Spleen (tissue), 11 donors: Measurements from ENCODE around the gene CECR2. TPM values are rescaled to one million over a fixed set of nuclear protein-coding genes. Genes with fewer than 3 reads are reported as not detected.

Experiments used
- DNase-seq: peaks from one replicate; pipeline ENCODE4 v3.0.0-alpha.2; 2020
- H3K27ac ChIP-seq, 8 donors: fragments of 200-600 bp; sonication (generic) in 7 of 8; 1 replicate in 4 of 8; 2 replicates in 4 of 8; pipeline versions ENCODE4 v1.5.0 to v1.8.0; 2016 to 2021; ENCODE audit warnings: inconsistent platforms in 4 of 8, mild to moderate bottlenecking in 4 of 8, moderate library complexity in 1 of 8
- H3K27me3 ChIP-seq, 7 donors: fragments of 200-600 bp; sonication (generic) in 6 of 7; replicated peaks in 1 of 7; 1 replicate in 4 of 7; 2 replicates in 3 of 7; pipeline versions ENCODE4 v1.5.0 to v1.8.0; 2016 to 2021; ENCODE audit warnings: inconsistent platforms in 3 of 7, mild to moderate bottlenecking in 1 of 7
- H3K36me3 ChIP-seq, 6 donors: fragments of 200-600 bp; sonication (generic) in 5 of 6; 1 replicate in 4 of 6; 2 replicates in 2 of 6; pipeline versions ENCODE4 v1.5.0 to v1.8.0; 2016 to 2021; ENCODE audit warnings: inconsistent platforms in 2 of 6
- H3K4me1 ChIP-seq, 6 donors: fragments of 200-600 bp; sonication (generic) in 5 of 6; 1 replicate in 3 of 6; 2 replicates in 3 of 6; pipeline versions ENCODE4 v1.5.0 to v1.8.0; 2016 to 2021; ENCODE audit warnings: inconsistent platforms in 3 of 6
- H3K4me3 ChIP-seq, 8 donors: fragments of 200-600 bp; sonication (generic) in 7 of 8; 1 replicate in 4 of 8; 2 replicates in 4 of 8; pipeline versions ENCODE4 v1.5.0 to v1.8.0; 2016 to 2021; ENCODE audit warnings: inconsistent platforms in 4 of 8, mild to moderate bottlenecking in 4 of 8, moderate library complexity in 2 of 8
- H3K9me3 ChIP-seq, 8 donors: fragments of 200-600 bp; sonication (generic) in 7 of 8; 1 replicate in 4 of 8; 2 replicates in 4 of 8; pipeline versions ENCODE4 v1.5.0 to v1.8.0; 2016 to 2021; ENCODE audit warnings: inconsistent platforms in 4 of 8
- POLR2A ChIP-seq, 3 donors: fragments of 450-650 bp; IDR thresholded peaks; one replicate each; pipeline ENCODE4 v1.5.1; 2017; ENCODE audit warnings: antibody characterized with exemption in 3 of 3, mild to moderate bottlenecking in 1 of 3
- POLR2AphosphoS5 ChIP-seq, 3 donors: sonication (generic); formaldehyde crosslinking; IDR thresholded peaks; one replicate each; pipeline ENCODE4 v1.5.1; 2017; ENCODE audit warnings: antibody characterized with exemption in 3 of 3
- WGBS, 5 donors: extraction: QIAGEN DNeasy Blood & Tissue Kit in 3 of 5; methylation state at CpG; one replicate each; pipeline versions ENCODE4 v1.1.5 to v1.1.7; 2013 to 2018; 5-methylcytosine and 5-hydroxymethylcytosine counted together
- intact Hi-C: fragments of 100-400 bp; cut with DNase I; formaldehyde crosslinking; loops from one replicate; pipeline ENCODE4 v1.15.0; 2023; ENCODE audit warnings: low total_unique reads
- polyA plus RNA-seq, 3 donors: library from polyadenylated mRNA; stranded (reverse); fragments of 200-250 nt; gene quantifications; one replicate each; pipeline ENCODE4 v1.2.1, GENCODE V29; 2013
- total RNA-seq, 7 donors: library from RNA; depleted of rRNA in 3 of 7; stranded (reverse); fragments of >200 nt in 3 of 7; fragmentation: NEBNext Ultra II Directional in 4 of 7; extraction: Animal tissue kit (Norgen Biotek cat#: 25700) in 4 of 7; gene quantifications; one replicate each; pipeline versions ENCODE4 v1.1.0 to v1.2.1, GENCODE V29; 2016 to 2021
- TF ChIP-seq, protein P1 (sequence below), 11 experiments: fragments of 200-600 bp in 7 of 11; fragments of 450-650 bp in 4 of 11; sonication (generic) in 4 of 11; IDR thresholded peaks in 8 of 11; conservative IDR thresholded peaks in 3 of 11; 1 replicate in 7 of 11; 2 replicates in 4 of 11; pipeline versions ENCODE4 v1.4.0 to v1.8.0; 2016 to 2021; ENCODE audit warnings: antibody characterized with exemption in 11 of 11, inconsistent platforms in 4 of 11, mild to moderate bottlenecking in 1 of 11
- donor health status: healthy with polysubstance abuse.
- donor health status: DM: no; HTN: no; CAD: no; lungs with moderate emphysema.
- donor health status: DM: no; HTN: no; CAD: no.
- donor health status: Bipolar disorder and iron deficiency.
- donor health status: healthy.
- donor health status: DM: no; HTN: no; CAD: no.
- donor health status: DM: yes; HTN: yes; CAD: no.

Gene CECR2
- total and polyA plus RNA-seq, 10 donors: 0.05 to 3.0 (median 0.91) TPM

- Histone ChIP-seq H3K4me1 (no peaks in the 10 kb centered on the region), H3K27ac (no peak overlapping the region), H3K27me3 (no peaks in the 10 kb centered on the region), H3K36me3 (no peaks in the 10 kb centered on the region), H3K4me3 (no peak overlapping the region), H3K9me3 (no peaks in the 10 kb centered on the region)
- intact Hi-C loops: no loop called here
- DNase-seq: peak; percentile 34
- TF ChIP-seq POLR2A (IDR thresholded peaks at IDR 0.05) (no peak), POLR2AphosphoS5 (IDR thresholded peaks at IDR 0.05) (no peak)
- TF ChIP-seq, protein P1, sequence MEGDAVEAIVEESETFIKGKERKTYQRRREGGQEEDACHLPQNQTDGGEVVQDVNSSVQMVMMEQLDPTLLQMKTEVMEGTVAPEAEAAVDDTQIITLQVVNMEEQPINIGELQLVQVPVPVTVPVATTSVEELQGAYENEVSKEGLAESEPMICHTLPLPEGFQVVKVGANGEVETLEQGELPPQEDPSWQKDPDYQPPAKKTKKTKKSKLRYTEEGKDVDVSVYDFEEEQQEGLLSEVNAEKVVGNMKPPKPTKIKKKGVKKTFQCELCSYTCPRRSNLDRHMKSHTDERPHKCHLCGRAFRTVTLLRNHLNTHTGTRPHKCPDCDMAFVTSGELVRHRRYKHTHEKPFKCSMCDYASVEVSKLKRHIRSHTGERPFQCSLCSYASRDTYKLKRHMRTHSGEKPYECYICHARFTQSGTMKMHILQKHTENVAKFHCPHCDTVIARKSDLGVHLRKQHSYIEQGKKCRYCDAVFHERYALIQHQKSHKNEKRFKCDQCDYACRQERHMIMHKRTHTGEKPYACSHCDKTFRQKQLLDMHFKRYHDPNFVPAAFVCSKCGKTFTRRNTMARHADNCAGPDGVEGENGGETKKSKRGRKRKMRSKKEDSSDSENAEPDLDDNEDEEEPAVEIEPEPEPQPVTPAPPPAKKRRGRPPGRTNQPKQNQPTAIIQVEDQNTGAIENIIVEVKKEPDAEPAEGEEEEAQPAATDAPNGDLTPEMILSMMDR (IDR thresholded peaks at IDR 0.05 in 8 of 11, conservative IDR thresholded peaks at IDR 0.05 in 3 of 11): no peak
- WGBS, 5 donors: 68 to 88% (median 79%) methylated on average over 7 of the region's 7 CpGs
Observed at GRCh38 chr22:17552737-17553136, 183.5 kb downstream of the CECR2 start.

- Histone ChIP-seq H3K4me3 (no peak overlapping the region), H3K4me1 (no peaks in the 10 kb centered on the region), H3K36me3 (no peaks in the 10 kb centered on the region), H3K27me3 (no peaks in the 10 kb centered on the region), H3K27ac (no peak overlapping the region), H3K9me3 (no peaks in the 10 kb centered on the region)
- TF ChIP-seq POLR2A (IDR thresholded peaks at IDR 0.05) (no peak), POLR2AphosphoS5 (IDR thresholded peaks at IDR 0.05) (no peak)
- TF ChIP-seq, protein P1 (IDR thresholded peaks at IDR 0.05 in 8 of 11, conservative IDR thresholded peaks at IDR 0.05 in 3 of 11): no peak
- peak; percentile 25 for DNase-seq
- intact Hi-C loops: no loop called here
- 77 to 88% (median 85%) methylated on average over 4 of the region's 4 CpGs for WGBS, 5 donors
Observed at GRCh38 chr22:17554814-17555213, 185.6 kb downstream of the CECR2 start.

- TF ChIP-seq POLR2AphosphoS5 (IDR thresholded peaks at IDR 0.05) (no peak), POLR2A (IDR thresholded peaks at IDR 0.05) (no peak)
- TF ChIP-seq, protein P1 (IDR thresholded peaks at IDR 0.05 in 8 of 11, conservative IDR thresholded peaks at IDR 0.05 in 3 of 11): no peak
- intact Hi-C loops: no loop called here
- WGBS, 5 donors: 93 to 97% (median 94%) methylated on average over 10 of the region's 10 CpGs
Observed at GRCh38 chr22:17559188-17559587, 189.9 kb downstream of the CECR2 start.

GRCh38 chr22:17562906-17563870 lies 193.9 kb downstream of the CECR2 start, which contains the start of gene SLC25A18:
SLC25A18 (plus strand) TSS chr22:17563498; CDS start chr22:17579945, 16,447 bp downstream.
- Histone ChIP-seq H3K9me3 (no peaks in the 10 kb centered on the region), H3K4me3 (peak within 1 kb of the TSS in 2 of 8 donors; percentile 14 to 39), H3K27ac (peak within 1 kb of the TSS in 7 of 8 donors; percentile 16 to 79 (median 70)), H3K36me3 (no peaks in the 10 kb centered on the region), H3K4me1 (peaks cover 0 to 14% (median 0%) of the 10 kb centered on the region in 6 donors), H3K27me3 (no peaks in the 10 kb centered on the region)
- WGBS, 5 donors: 62 to 80% (median 64%) methylated on average over 17 of the region's 17 CpGs
- peak; percentile 60 to 83 (median 78) for TF ChIP-seq POLR2AphosphoS5 (IDR thresholded peaks at IDR 0.05)
- TF ChIP-seq, protein P1 (IDR thresholded peaks at IDR 0.05 in 8 of 11, conservative IDR thresholded peaks at IDR 0.05 in 3 of 11): no peak
- peak; percentile 9 for DNase-seq
- intact Hi-C loops: no loop called here

More at GRCh38 chr22:17559188-17559587, 189.9 kb downstream of the CECR2 start:
- no peaks in the 10 kb centered on the region for H3K27me3 ChIP-seq
- no peak overlapping the region for H3K4me3 ChIP-seq
- DNase-seq: peak; percentile 28
- no peaks in the 10 kb centered on the region for H3K36me3 ChIP-seq
- H3K4me1 ChIP-seq: peaks cover 0 to 14% (median 0%) of the 10 kb centered on the region in 6 donors
- no peaks in the 10 kb centered on the region for H3K9me3 ChIP-seq
- H3K27ac ChIP-seq: no peak overlapping the region
